Epidermal melanocyte (primary cell): ENCODE data around the gene SRP14.
"Not testable (repeated sequence)": the region's sequence is repeated elsewhere in the genome, so short reads cannot be mapped to it uniquely, and the experiment has no call there.

Source experiments
- DNase-seq: peaks from one replicate; pipeline ENCODE4 v3.0.0; 2011; ENCODE audit warnings: low spot score; ENCODE audit not compliant: insufficient read length

The SRP14 gene

GRCh38 chr15:40051616-40052415 is 12.8 kb upstream of the SRP14 start:
- no peak for DNase-seq

GRCh38 chr15:40050788-40051470 is 11.9 kb upstream of the SRP14 start:
- no peak for DNase-seq

GRCh38 chr15:40048926-40049475 is 10.0 kb upstream of the SRP14 start:
- no peak for DNase-seq

DNA sequence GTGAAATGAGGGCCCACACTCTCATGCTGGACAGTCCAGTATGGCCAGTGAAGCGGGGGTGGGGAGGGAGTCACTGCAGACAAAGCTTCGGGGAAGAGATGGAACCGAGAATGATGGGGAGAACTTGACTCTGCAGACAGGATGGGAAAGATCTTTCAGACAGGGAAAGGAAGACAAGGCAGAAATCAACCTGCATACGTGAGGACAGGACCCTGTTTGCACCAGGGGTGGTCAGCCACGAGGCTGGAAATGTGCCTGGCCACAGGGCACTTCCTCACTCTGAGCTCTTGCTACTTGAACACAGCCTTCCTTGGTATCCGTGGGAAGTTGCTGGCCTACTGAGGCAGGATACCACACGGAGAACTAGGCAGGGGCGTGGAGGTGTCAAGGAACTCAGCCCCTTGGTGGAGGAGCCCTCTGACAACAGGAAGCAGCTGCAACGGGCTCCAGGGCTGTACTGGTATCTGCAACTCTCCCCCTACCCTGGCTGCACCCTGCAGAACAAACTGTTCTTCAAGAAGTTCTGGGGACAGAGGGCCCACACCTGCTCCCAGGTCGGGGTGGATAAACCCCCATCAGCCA is 9.3 kb upstream of the SRP14 start:
- DNase-seq, result no peak

GRCh38 chr15:40047415-40048210 is 8.6 kb upstream of the SRP14 start:
- no peak for DNase-seq

DNA sequence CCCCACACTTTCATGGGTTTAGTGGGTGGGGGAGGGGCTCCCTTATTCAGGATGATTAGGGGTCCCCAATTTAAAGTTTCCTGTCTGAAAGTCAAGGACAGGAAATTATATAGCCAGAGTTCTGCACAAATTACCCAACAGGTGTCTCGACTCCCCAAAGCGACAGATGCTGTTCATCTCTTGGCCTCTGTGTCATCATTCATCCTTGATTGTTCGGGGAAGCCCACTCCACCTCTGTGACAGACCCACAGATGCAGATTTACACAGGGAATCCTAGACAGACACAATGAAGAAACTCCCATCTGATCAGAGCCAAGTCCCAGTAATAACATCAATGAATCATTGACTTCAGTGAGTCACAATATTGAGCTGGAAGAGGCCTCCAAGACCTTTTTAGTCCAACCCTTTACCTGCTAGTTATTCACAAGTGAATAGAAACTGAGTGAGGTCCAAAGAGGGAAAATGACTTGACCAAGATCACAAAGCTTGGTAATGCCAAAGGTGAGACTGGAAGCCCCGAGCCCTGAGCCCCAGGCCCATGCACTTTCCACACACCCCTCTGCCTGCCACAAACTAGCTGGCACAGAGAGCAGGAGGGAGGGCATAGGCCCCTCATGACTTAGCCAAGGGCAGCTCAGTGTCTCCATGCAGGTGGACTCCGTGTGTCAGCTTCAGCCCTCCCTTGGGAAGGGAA is 7.9 kb upstream of the SRP14 start:
- DNase-seq, result no peak

GRCh38 chr15:40045572-40046217 is 6.7 kb upstream of the SRP14 start:
- no peak for DNase-seq

DNA sequence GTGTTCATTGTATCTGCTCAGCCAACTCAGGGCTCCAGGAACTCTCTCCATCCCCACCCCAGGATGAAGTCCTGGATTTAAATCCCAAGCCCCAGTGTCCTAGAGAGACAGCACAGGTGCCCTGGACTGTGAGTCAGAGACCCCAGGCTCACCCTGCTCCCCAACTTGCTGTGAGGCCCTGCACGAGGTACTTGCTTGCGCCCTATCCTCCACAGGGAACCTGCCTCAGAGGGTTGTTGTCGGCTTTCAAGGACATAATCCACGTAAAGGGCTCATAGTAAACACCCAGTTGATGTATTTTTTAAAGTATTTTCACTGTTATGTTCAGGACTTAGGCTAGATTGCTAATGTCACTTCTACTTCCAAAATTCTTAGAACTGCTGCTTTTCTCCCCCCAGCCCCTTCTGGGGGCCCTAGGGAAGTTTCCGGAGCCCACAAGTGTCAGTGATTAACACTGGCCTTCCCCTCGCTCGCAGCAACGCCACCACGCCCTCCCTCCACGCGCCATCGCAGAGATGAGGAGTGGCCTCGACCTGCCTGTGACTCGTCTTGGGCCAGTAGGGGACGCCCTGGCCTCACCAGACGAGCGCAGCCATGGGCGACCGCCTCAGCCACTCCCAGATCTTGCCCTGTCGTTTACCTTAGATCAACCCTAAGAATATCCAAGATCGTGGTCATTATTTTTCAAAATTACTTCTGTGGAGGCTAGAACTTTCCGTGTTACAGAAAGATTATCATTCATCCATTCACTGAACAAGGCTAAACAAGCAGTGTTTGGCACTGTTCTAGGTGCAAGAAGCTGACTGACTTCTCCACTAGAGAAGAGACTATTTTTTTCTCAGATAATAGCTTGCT is 6.0 kb upstream of the SRP14 start:
- peak; percentile 96 for DNase-seq

- DNase-seq, result no peak
Observed at GRCh38 chr15:40043927-40044716, 5.1 kb upstream of the SRP14 start.

DNA sequence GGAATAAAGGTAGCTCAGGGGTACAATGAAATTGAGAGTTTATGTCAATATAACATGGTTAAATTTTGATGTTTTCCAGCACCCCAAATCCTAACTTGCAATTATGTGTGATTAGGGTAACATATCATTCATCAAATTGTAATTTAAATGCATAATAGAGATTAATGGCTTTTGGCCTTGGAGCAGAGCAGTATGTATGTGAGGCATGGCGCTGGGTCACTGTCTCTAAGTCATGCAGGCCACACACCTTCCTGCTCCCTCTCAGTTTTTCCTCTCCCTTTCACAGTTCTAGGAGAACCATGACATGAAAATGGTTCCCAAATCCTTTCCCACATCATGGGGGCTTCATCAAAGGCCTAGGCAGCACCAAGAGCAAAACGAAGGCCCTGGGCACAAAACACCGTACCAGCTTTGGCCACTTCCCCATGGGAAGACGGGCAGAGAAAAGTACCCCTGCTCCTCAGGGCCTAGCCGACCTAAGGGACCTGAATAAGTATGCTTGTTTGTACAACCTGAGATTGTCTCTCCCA is 3.9 kb upstream of the SRP14 start:
- no peak for DNase-seq

DNA sequence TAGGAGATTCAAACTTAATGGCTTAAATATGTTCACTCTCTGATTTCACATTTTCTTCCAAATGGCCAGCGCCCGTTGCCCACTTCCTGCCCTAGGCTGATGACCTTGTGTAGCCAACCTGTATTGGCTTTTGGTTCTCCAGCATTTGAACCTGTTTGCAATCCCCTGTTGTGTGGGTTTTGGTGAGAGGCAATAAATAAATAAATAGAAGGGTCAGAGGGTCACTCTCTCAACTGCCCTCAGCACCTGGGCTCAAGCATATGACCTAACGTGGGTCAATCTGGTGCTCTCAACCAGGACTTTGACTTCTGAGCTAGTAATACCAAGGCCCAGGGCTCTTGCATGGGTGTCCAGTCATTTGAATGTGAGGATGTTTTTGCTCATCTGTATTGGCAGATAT is 1.8 kb upstream of the SRP14 start:
- DNase-seq, result no peak

DNA sequence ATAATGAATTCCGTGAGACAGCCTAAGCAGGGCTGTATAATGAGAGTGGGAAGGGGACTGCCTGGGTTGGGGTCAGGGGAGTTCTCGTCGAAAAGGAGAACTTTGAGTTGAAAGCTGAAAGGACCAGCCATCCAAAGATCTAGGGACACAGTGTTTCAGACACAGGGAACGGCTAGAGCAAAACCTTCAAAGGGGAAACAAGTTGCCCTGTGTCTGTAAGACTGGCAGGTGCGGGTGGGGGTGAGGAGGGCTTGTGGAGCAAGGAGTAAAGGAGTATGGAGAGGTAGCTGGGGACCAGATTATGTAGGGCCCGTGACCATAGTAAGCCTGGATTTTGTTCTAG is 1.3 kb upstream of the SRP14 start:
- DNase-seq, result no peak

DNA sequence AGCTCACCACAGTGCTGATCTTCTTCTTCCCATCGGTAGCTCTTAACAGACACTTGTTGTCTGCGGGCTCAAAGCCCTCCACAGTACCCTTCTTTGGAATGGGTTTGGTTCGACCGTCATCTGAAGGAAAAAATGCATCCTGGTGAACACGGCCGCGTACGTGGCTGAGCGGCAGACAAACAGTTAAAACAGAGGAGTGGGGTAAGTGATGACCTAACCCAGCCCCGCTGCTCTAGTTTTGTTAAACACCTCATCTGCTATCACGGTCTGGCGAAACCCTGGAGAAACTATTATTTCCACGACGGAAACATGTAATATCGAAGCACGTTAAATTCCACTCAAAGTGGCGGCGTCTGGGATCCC is 725 bp downstream of the SRP14 start:
- no peak for DNase-seq

GRCh38 chr15:40037721-40038120 is 1.3 kb downstream of the SRP14 start:
- no peak for DNase-seq

DNA sequence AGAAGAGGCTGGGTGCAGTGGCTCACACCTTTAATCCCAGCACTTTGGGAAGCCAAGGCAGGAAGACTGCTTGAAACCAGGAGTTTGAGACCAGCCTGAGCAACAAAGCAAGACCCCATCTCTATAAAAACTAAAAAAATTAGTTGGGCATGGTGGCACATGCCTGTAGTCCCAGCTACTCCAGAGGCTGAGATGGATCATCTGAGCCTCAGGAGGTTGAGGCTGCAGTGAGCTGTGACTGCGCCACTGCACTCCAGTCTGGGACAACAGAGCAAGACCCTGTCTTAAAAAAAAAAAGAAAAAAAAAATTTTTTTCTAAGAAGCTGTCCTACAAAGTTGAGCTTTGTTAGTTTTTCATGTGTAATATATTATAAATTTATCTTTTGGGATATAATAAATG is 3.8 kb downstream of the SRP14 start:
- not testable (repeated sequence) for DNase-seq

- DNase-seq, result no peak
Observed at GRCh38 chr15:40034186-40034946, 4.6 kb downstream of the SRP14 start.

- no peak for DNase-seq
Observed at GRCh38 chr15:40032125-40032839, 6.7 kb downstream of the SRP14 start.
